ENCODE measurements around the gene ILK. TPM values are rescaled to one million over a fixed set of nuclear protein-coding genes. Genes with fewer than 3 reads are reported as not detected.
A peak's percentile ranks its signal among the peaks of the same experiment; 100 is the strongest.

ILK gene
- total RNA-seq, 4 donors from 2014 or later = 139 to 148 (median 140) TPM

DNA sequence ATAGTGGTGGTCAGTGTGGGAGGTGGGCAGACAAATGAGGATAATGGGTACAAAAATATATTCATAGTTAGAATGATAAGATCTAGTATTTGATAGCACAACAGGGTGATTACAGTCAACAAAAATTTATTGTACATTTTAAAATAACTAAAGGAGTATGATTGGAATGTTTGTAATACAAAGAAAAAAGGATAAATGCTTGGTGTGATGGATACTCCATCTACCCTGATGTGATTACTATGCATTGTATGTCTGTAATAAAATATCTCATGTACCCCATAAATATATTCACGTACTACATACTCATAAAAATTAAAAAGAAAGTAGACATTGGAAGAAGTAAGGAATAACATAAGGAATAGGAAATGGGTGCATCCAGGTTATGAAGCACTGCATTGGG is 15.6 kb upstream of the ILK start:
- H3K9me3 ChIP-seq = peaks cover 0 to 18% (median 8%) of the 10 kb centered on the region in 4 donors
- 85 to 86% methylated on average over 1 of the region's 1 CpG for WGBS, 2 donors
- H3K36me3 ChIP-seq = peaks cover 0 to 48% (median 2%) of the 10 kb centered on the region in 3 donors
- H3K27me3 ChIP-seq = no peaks in the 10 kb centered on the region
- TF ChIP-seq POLR2A (IDR thresholded peaks at IDR 0.05) = no peak
- no peak for TF ChIP-seq CTCF (IDR thresholded peaks at IDR 0.05)
- TF ChIP-seq EP300 (IDR thresholded peaks at IDR 0.05) = no peak
- H3K4me3 ChIP-seq = no peak overlapping the region
- H3K27ac ChIP-seq = no peak overlapping the region
- no peak for DNase-seq (ENCODE audit: low spot score in 2 of 2)
- H3K4me1 ChIP-seq = no peaks in the 10 kb centered on the region

- TF ChIP-seq EP300 (IDR thresholded peaks at IDR 0.05) = no peak
- no peak for TF ChIP-seq CTCF (IDR thresholded peaks at IDR 0.05)
- TF ChIP-seq POLR2A (IDR thresholded peaks at IDR 0.05) = no peak
- WGBS, 2 donors = 77 to 78% methylated on average over 3 of the region's 3 CpGs
- Histone ChIP-seq H3K9me3 (no peaks in the 10 kb centered on the region), H3K27ac (no peak overlapping the region), H3K4me1 (peaks cover 0 to 31% (median 8%) of the 10 kb centered on the region in 4 donors), H3K27me3 (no peaks in the 10 kb centered on the region), H3K36me3 (peaks cover 0 to 59% (median 2%) of the 10 kb centered on the region in 3 donors), H3K4me3 (no peak overlapping the region)
- DNase-seq (ENCODE audit: low spot score in 2 of 2) = peak in 1 of 2 donors; percentile 3
Measured at GRCh38 chr11:6594142-6594768, 9.3 kb upstream of the ILK start.

- H3K4me3 ChIP-seq = no peak overlapping the region
- H3K27me3 ChIP-seq = no peaks in the 10 kb centered on the region
- DNase-seq (ENCODE audit: low spot score in 2 of 2) = peak in 1 of 2 donors; percentile 3
- peaks cover 4 to 80% (median 10%) of the 10 kb centered on the region in 3 donors for H3K36me3 ChIP-seq
- no peak for TF ChIP-seq POLR2A (IDR thresholded peaks at IDR 0.05)
- H3K4me1 ChIP-seq = peaks cover 0 to 48% (median 8%) of the 10 kb centered on the region in 4 donors
- 17 to 23% methylated on average over 5 of the region's 5 CpGs for WGBS, 2 donors
- peak overlapping the region in 2 of 4 donors; percentile 48 to 60 for H3K27ac ChIP-seq
- H3K9me3 ChIP-seq = no peaks in the 10 kb centered on the region
Measured at GRCh38 chr11:6596239-6596877, 7.2 kb upstream of the ILK start.

GRCh38 chr11:6598555-6598954 is 5.0 kb upstream of the ILK start:
- Histone ChIP-seq H3K4me1 (peaks cover 0 to 64% (median 20%) of the 10 kb centered on the region in 4 donors), H3K27me3 (no peaks in the 10 kb centered on the region), H3K27ac (no peak overlapping the region), H3K36me3 (peaks cover 4 to 73% (median 10%) of the 10 kb centered on the region in 3 donors), H3K9me3 (no peaks in the 10 kb centered on the region), H3K4me3 (no peak overlapping the region)
- 90 to 93% methylated on average over 3 of the region's 3 CpGs for WGBS, 2 donors
- DNase-seq (ENCODE audit: low spot score in 2 of 2) = no peak
- TF ChIP-seq EP300 (IDR thresholded peaks at IDR 0.05) = no peak
- TF ChIP-seq POLR2A (IDR thresholded peaks at IDR 0.05) = no peak
- TF ChIP-seq CTCF (IDR thresholded peaks at IDR 0.05) = no peak

DNA sequence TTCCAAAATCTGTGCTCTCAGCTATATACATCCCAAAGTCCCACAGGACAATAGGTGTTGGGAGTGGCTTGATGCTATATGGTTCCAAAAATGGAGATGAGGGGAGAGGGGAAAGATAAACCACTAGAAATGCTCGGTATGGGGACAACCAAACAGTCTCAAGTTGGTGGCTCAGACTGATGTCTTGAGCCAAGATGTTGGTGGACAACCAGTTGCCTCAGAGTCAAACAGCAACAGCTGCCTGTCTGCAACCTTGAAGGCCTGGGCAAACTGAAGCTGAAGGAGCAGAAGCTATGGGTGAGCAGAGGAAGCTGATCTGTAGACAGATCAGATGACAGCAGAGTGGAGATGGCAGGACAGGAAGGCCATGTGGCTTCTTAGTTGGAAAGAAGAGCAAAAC is 4.1 kb upstream of the ILK start:
- TF ChIP-seq CTCF (IDR thresholded peaks at IDR 0.05) (no peak), POLR2A (IDR thresholded peaks at IDR 0.05) (no peak), EP300 (IDR thresholded peaks at IDR 0.05) (no peak)
- 90 to 94% methylated on average over 1 of the region's 1 CpG for WGBS, 2 donors
- Histone ChIP-seq H3K27ac (no peak overlapping the region), H3K4me3 (no peak overlapping the region), H3K36me3 (peaks cover 4 to 68% (median 10%) of the 10 kb centered on the region in 3 donors), H3K27me3 (no peaks in the 10 kb centered on the region), H3K9me3 (no peaks in the 10 kb centered on the region), H3K4me1 (peaks cover 0 to 64% (median 20%) of the 10 kb centered on the region in 4 donors)
- DNase-seq (ENCODE audit: low spot score in 2 of 2) = no peak

Data from tibial nerve (tissue), 4 donors.